Lung (tissue), 12 donors: ENCODE measurements around the gene DTNB. TPM values are rescaled to one million over a fixed set of nuclear protein-coding genes. Genes with fewer than 3 reads are reported as not detected.
A peak's percentile ranks its signal among the peaks of the same experiment; 100 is the strongest.

Source experiments
- ATAC-seq: fragments of 200-7000 bp; cut with Tn5 transposase; one replicate; pipeline ENCODE4 v1.9.1; 2020; ENCODE audit warnings: moderate number of reproducible peaks; ENCODE audit not compliant: insufficient read depth, low FRiP score
- DNase-seq, 3 donors: peaks; one replicate each; pipeline ENCODE4 v3.0.0-alpha.2; 2013 to 2017
- H3K27ac ChIP-seq, 2 donors: one replicate each; pipeline ENCODE4 v1.5.1; 2013; ENCODE audit warnings: mild to moderate bottlenecking in 2 of 2, moderate library complexity in 2 of 2, control low read depth in 1 of 2, inconsistent platforms in 1 of 2, low read depth in 1 of 2, low read length in 1 of 2
- H3K27me3 ChIP-seq, 3 donors: one replicate each; pipeline ENCODE4 v1.5.1; 2013; ENCODE audit warnings: low read length in 2 of 3; ENCODE audit not compliant: control insufficient read depth in 3 of 3, insufficient read depth in 3 of 3
- H3K36me3 ChIP-seq, 4 donors: one replicate each; pipeline ENCODE4 v1.5.1; 2013; ENCODE audit warnings: low read length in 4 of 4, mild to moderate bottlenecking in 1 of 4, moderate library complexity in 1 of 4; ENCODE audit not compliant: control insufficient read depth in 4 of 4, insufficient read depth in 4 of 4
- H3K4me1 ChIP-seq, 5 donors: one replicate each; pipeline ENCODE4 v1.5.1; 2013; ENCODE audit warnings: low read length in 5 of 5, mild to moderate bottlenecking in 2 of 5, moderate library complexity in 1 of 5; ENCODE audit not compliant: control insufficient read depth in 5 of 5, insufficient read depth in 5 of 5
- H3K4me3 ChIP-seq: one replicate; pipeline ENCODE4 v1.5.1; 2013; ENCODE audit warnings: mild to moderate bottlenecking, control low read depth, moderate library complexity
- H3K9ac ChIP-seq, 2 donors: one replicate each; pipeline ENCODE4 v1.5.1; 2013; ENCODE audit warnings: low read length in 2 of 2, control low read depth in 1 of 2; ENCODE audit not compliant: insufficient read depth in 1 of 2
- H3K9me3 ChIP-seq, 4 donors: one replicate each; pipeline ENCODE4 v1.5.1; 2013; ENCODE audit warnings: low read length in 3 of 4, mild to moderate bottlenecking in 1 of 4, moderate library complexity in 1 of 4; ENCODE audit not compliant: control insufficient read depth in 4 of 4, insufficient read depth in 3 of 4
- WGBS, 2 donors: extraction: QIAGEN DNeasy Blood & Tissue Kit; methylation state at CpG; one replicate each; pipeline ENCODE4 v1.1.7; 2013; 5-methylcytosine and 5-hydroxymethylcytosine counted together
- polyA plus RNA-seq, 2 donors: library from polyadenylated mRNA; stranded (reverse); fragments of 200-250 nt; gene quantifications; one replicate each; pipeline ENCODE4 v1.2.1, GENCODE V29; 2013
- total RNA-seq, 2 donors: library from RNA; depleted of rRNA in 1 of 2; stranded (reverse); fragments of >200 nt in 1 of 2; gene quantifications; one replicate each; pipeline ENCODE4 v1.2.1, GENCODE V29; 2014 to 2021
- TF ChIP-seq, protein P1 (sequence below): IDR thresholded peaks from 2 replicates; pipeline ENCODE4 v1.5.1; 2012; ENCODE audit warnings: mild to moderate bottlenecking; ENCODE audit errors: control extremely low read depth, extremely low read depth
- donor health status: control.
- donor health status: control.
- donor health status: Bipolar disorder and iron deficiency.
- donor health status: healthy.
- donor health status: DM: yes; HTN: yes; CAD: no.

DTNB gene
- total and polyA plus RNA-seq, 4 donors = 10.1 to 35.2 (median 20.4) TPM

DNA sequence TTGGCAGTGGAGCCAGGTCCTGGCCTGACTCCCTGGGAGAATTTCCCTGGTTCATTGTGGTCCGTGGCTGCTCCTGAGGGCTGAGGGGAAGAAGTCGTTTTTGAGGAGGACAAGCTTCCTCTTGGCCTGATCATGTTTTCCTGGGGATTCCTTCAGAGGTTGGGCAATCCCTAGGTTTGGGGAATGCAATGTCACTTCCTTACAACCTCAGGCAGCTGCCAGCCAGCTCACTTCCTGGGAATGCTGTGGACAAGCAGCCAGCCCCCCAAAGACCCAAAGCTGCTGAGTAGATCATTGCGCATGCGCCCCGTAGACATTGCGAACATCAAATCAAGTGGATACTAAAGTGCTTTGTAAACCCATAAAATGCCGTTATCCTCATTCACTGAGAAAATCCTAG lies 324.0 kb downstream of the DTNB start:
- WGBS, 2 donors = 66 to 73% methylated on average over 7 of the region's 7 CpGs
- H3K27me3 ChIP-seq = no peaks in the 10 kb centered on the region
- no peak overlapping the region for H3K9ac ChIP-seq
- H3K36me3 ChIP-seq = no peaks in the 10 kb centered on the region
- TF ChIP-seq, protein P1, sequence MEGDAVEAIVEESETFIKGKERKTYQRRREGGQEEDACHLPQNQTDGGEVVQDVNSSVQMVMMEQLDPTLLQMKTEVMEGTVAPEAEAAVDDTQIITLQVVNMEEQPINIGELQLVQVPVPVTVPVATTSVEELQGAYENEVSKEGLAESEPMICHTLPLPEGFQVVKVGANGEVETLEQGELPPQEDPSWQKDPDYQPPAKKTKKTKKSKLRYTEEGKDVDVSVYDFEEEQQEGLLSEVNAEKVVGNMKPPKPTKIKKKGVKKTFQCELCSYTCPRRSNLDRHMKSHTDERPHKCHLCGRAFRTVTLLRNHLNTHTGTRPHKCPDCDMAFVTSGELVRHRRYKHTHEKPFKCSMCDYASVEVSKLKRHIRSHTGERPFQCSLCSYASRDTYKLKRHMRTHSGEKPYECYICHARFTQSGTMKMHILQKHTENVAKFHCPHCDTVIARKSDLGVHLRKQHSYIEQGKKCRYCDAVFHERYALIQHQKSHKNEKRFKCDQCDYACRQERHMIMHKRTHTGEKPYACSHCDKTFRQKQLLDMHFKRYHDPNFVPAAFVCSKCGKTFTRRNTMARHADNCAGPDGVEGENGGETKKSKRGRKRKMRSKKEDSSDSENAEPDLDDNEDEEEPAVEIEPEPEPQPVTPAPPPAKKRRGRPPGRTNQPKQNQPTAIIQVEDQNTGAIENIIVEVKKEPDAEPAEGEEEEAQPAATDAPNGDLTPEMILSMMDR = no peak
- no peaks in the 10 kb centered on the region for H3K9me3 ChIP-seq
- no peak for ATAC-seq
- H3K4me3 ChIP-seq = no peak overlapping the region
- peaks cover 0 to 11% (median 0%) of the 10 kb centered on the region in 5 donors for H3K4me1 ChIP-seq
- peak in 1 of 3 donors; percentile 40 for DNase-seq
- H3K27ac ChIP-seq = no peak overlapping the region

DNA sequence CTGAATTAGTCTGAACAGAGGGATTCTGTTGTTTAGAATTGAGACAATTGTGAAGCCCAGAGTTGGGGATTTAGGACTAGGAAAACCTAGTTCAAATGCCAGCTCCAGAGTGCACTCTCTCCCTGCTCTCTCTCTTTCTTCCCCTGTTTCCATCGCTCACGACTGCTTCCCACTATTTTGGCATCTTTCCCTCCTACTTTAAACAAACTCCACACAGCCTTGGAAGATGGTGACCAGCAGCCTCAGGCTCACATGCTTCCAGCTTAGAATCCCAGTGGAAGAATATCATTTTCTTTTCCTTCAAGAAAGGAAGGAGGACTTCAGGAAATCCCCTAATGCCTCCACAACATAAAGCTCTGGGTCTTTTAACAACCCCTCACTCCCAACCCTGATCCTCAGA lies 325.5 kb downstream of the DTNB start:
- Histone ChIP-seq H3K9me3 (no peaks in the 10 kb centered on the region), H3K27me3 (no peaks in the 10 kb centered on the region), H3K36me3 (no peaks in the 10 kb centered on the region), H3K4me1 (peaks cover 0 to 11% (median 0%) of the 10 kb centered on the region in 5 donors), H3K4me3 (no peak overlapping the region), H3K9ac (no peak overlapping the region), H3K27ac (no peak overlapping the region)
- ATAC-seq (no peak), DNase-seq (peak; percentile 32 to 90 (median 82))
- TF ChIP-seq, protein P1 = no peak
- 35 to 43% methylated on average over 2 of the region's 2 CpGs for WGBS, 2 donors

DNA sequence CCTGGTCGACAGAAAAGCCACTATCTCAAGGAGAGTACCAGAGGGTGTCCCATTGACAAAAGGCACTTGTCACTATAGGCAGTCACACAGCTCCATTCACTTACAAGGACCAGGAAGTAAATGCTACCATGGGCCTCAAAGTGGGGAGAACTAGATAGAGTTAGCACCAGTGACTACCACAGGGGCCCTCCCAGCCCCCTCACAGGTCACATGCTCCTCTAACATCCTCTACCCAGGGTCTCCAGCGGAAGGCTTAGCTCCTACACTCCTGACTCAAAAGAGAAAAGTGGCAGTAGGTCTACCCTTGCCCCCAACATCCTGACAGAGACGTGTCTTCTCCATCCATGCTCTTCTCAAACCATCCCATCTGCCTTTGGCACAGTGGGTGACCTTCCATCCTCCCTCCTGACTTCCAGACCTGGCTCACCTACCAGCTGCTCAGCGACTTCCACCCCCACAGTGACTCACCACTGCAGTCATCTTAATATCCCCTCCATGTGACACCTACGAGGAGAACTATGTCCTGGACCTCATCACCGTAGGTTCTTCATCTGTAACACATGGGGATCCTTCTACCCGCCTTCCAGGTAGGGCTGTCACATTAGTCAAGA lies 326.1 kb downstream of the DTNB start:
- Histone ChIP-seq H3K27ac (no peak overlapping the region), H3K36me3 (no peaks in the 10 kb centered on the region), H3K4me1 (peaks cover 0 to 15% (median 4%) of the 10 kb centered on the region in 5 donors), H3K9me3 (no peaks in the 10 kb centered on the region), H3K4me3 (no peak overlapping the region), H3K27me3 (no peaks in the 10 kb centered on the region), H3K9ac (no peak overlapping the region)
- TF ChIP-seq, protein P1 = no peak
- DNase-seq = no peak
- 77 to 87% methylated on average over 7 of the region's 7 CpGs for WGBS, 2 donors
- no peak for ATAC-seq
